HCT116 (cell line): ENCODE measurements around the gene ANP32B. TPM values are rescaled to one million over a fixed set of nuclear protein-coding genes. Genes with fewer than 3 reads are reported as not detected.

ENCODE experiments used
- ATAC-seq: fragments of 200-7000 bp; cut with Tn5 transposase; 2 replicates; pipeline ENCODE4 v1.9.1; 2020; ENCODE audit warnings: mild to moderate bottlenecking, moderate library complexity
- BruUV-seq: library from RNA; stranded (reverse); fragments of 400-500 nt; replicated peaks from 2 replicates; lab custom pipeline; 2021; lab: Mats Ljungman, UMichigan
- CTCF ChIA-PET: fragments of 300-600 bp; sonication (Branson Sonifier 250); formaldehyde crosslinking; loops from one replicate; lab custom pipeline; 2021; ENCODE audit warnings: antibody characterized with exemption; lab: Charles Lee
- POLR2A ChIA-PET: fragments of 300-600, 350-600 bp; sonication (Branson Sonifier 250); formaldehyde crosslinking; loops from one replicate; lab custom pipeline; 2021; ENCODE audit warnings: antibody characterized with exemption; lab: Charles Lee
- RAD21 ChIA-PET, 2 experiments: fragments of 300-600 bp; sonication (Branson Sonifier 250); formaldehyde crosslinking; loops; one replicate each; lab custom pipeline; 2023; ENCODE audit warnings: low total read pairs in 2 of 2; ENCODE audit not compliant: uncharacterized antibody in 2 of 2, unreplicated experiment in 2 of 2, low non-redundant PET in 1 of 2; lab: Charles Lee
- DNase-seq: peaks from one replicate; pipeline ENCODE4 v3.0.0-alpha.2; 2010; ENCODE audit warnings: low read depth, low spot score
- H2AFZ ChIP-seq: fragments of 200-600 bp; shearing (Covaris generic), sonication (generic); 2 replicates; pipeline ENCODE4 v1.6.1; 2017; ENCODE audit warnings: low read depth, mixed run types, mixed read lengths, antibody characterized with exemption, low read length; ENCODE audit not compliant: poor library complexity, severe bottlenecking
- H3K27ac ChIP-seq: 2 replicates; pipeline ENCODE4 v1.5.1; 2012; ENCODE audit warnings: low read depth, low read length
- H3K27me3 ChIP-seq: fragments of 200-600 bp; sonication (generic); 2 replicates; pipeline ENCODE4 v1.6.1; 2016; ENCODE audit warnings: mixed run types, low read length, mixed read lengths; ENCODE audit not compliant: insufficient read depth
- H3K36me3 ChIP-seq, 2 experiments: fragments of 200-500 bp in 1 of 2; fragments of 200-600 bp in 1 of 2; sonication (Bioruptor generic) in 1 of 2; sonication (generic) in 1 of 2; 2 replicates each; pipeline versions ENCODE4 v1.5.1 to v1.6.1; 2014 to 2016; ENCODE audit warnings: low read length in 2 of 2, inconsistent platforms in 1 of 2, mixed read lengths in 1 of 2, mixed run types in 1 of 2; ENCODE audit not compliant: insufficient read depth in 2 of 2, control insufficient read depth in 1 of 2
- H3K4me1 ChIP-seq, 2 experiments: fragments of 200-600 bp in 1 of 2; sonication (generic) in 1 of 2; 2 replicates each; pipeline versions ENCODE4 v1.5.1 to v1.6.1; 2012 to 2017; ENCODE audit warnings: low read length in 2 of 2, inconsistent platforms in 1 of 2, mild to moderate bottlenecking in 1 of 2, mixed read lengths in 1 of 2, mixed run types in 1 of 2, moderate library complexity in 1 of 2; ENCODE audit not compliant: insufficient read depth in 2 of 2, control insufficient read depth in 1 of 2
- H3K4me2 ChIP-seq: fragments of 200-600 bp; sonication (generic); 2 replicates; pipeline ENCODE4 v1.6.1; 2017; ENCODE audit warnings: mixed run types, low read length, mixed read lengths
- H3K4me3 ChIP-seq, 2 experiments: fragments of 200-600 bp in 1 of 2; sonication (generic) in 1 of 2; replicated peaks in 1 of 2; 2 replicates each; pipeline ENCODE4 v1.5.1; 2011 to 2016; ENCODE audit warnings: low read length in 2 of 2, control low read depth in 1 of 2, low read depth in 1 of 2, mild to moderate bottlenecking in 1 of 2, mixed read lengths in 1 of 2, mixed run types in 1 of 2
- H3K79me2 ChIP-seq: fragments of 200-600 bp; sonication (generic); 2 replicates; pipeline ENCODE4 v1.6.1; 2017; ENCODE audit warnings: mild to moderate bottlenecking, mixed run types, low read length, moderate library complexity, mixed read lengths; ENCODE audit not compliant: insufficient read depth
- H3K9ac ChIP-seq: fragments of 200-600 bp; sonication (generic); 2 replicates; pipeline ENCODE4 v1.6.1; 2016; ENCODE audit warnings: low read length, mixed read lengths
- H3K9me2 ChIP-seq: fragments of 200-600 bp; sonication (generic), shearing (Covaris generic); 2 replicates; pipeline ENCODE4 v1.6.1; 2017; ENCODE audit warnings: mixed run types, mild to moderate bottlenecking, moderate library complexity; ENCODE audit not compliant: insufficient read depth
- H3K9me3 ChIP-seq, 2 experiments: fragments of 200-500 bp in 1 of 2; fragments of 200-600 bp in 1 of 2; sonication (Bioruptor generic) in 1 of 2; sonication (generic) in 1 of 2; 2 replicates each; pipeline ENCODE4 v1.6.1; 2014 to 2017; ENCODE audit warnings: low read length in 2 of 2, mixed read lengths in 2 of 2, inconsistent platforms in 1 of 2, low read depth in 1 of 2, mild to moderate bottlenecking in 1 of 2, mixed run types in 1 of 2, moderate library complexity in 1 of 2; ENCODE audit not compliant: control insufficient read depth in 1 of 2, insufficient read depth in 1 of 2
- H4K20me1 ChIP-seq: fragments of 200-600 bp; sonication (generic), shearing (Covaris generic); 2 replicates; pipeline ENCODE4 v1.6.1; 2017; ENCODE audit warnings: mixed run types, mild to moderate bottlenecking, moderate library complexity; ENCODE audit not compliant: insufficient read depth
- CBX3 ChIP-seq: IDR thresholded peaks from 2 replicates; pipeline ENCODE4 v1.6.1; 2012; ENCODE audit warnings: low read depth
- POLR2A ChIP-seq: IDR thresholded peaks from 2 replicates; pipeline ENCODE4 v1.7.0; 2011; ENCODE audit warnings: borderline replicate concordance; ENCODE audit not compliant: insufficient read depth, insufficient read length; ENCODE audit errors: extremely low read depth
- POLR2AphosphoS5 ChIP-seq: IDR thresholded peaks from 2 replicates; pipeline ENCODE4 v1.6.1; 2011; ENCODE audit warnings: mild to moderate bottlenecking, low read depth, low read length, moderate library complexity
- SIN3A ChIP-seq: IDR thresholded peaks from 2 replicates; pipeline ENCODE4 v1.6.1; 2012; ENCODE audit warnings: low read depth
- SP1 ChIP-seq: IDR thresholded peaks from 2 replicates; pipeline ENCODE4 v1.6.1; 2012; ENCODE audit warnings: low read depth
- TCF7L2 ChIP-seq: IDR thresholded peaks from 2 replicates; pipeline ENCODE4 v1.7.0; 2011; ENCODE audit warnings: borderline replicate concordance, inconsistent platforms; ENCODE audit not compliant: insufficient read depth, insufficient read length; ENCODE audit errors: extremely low read depth
- YY1 ChIP-seq: IDR thresholded peaks from 2 replicates; pipeline ENCODE4 v1.6.1; 2011; ENCODE audit warnings: low read length, low read depth, moderate library complexity, mild to moderate bottlenecking; ENCODE audit not compliant: insufficient replicate concordance; ENCODE audit errors: extremely low read depth
- ZFX ChIP-seq: fragments of 450-650 bp; IDR thresholded peaks from 2 replicates; pipeline ENCODE4 v1.6.1; 2017
- intact Hi-C: fragments of 100-400 bp; cut with micrococcal nuclease; formaldehyde crosslinking; loops from 2 replicates; pipeline ENCODE4 v1.10.0; 2022
- total RNA-seq: library from RNA; stranded (reverse); gene quantifications from one replicate; pipeline ENCODE4 v1.2.1, GENCODE V29; 2021; ENCODE audit not compliant: unreplicated experiment
- TF ChIP-seq, protein P1 (sequence below), 3 experiments: fragments of 200-600 bp in 1 of 3; sonication (generic) in 1 of 3; IDR thresholded peaks in 2 of 3; conservative IDR thresholded peaks in 1 of 3; 2 replicates each; pipeline ENCODE4 v1.5.1; 2012 to 2017; ENCODE audit warnings: low read depth in 2 of 3, low read length in 2 of 3, antibody characterized with exemption in 1 of 3, borderline replicate concordance in 1 of 3, control low read depth in 1 of 3, mild to moderate bottlenecking in 1 of 3, mixed read lengths in 1 of 3, mixed run types in 1 of 3, moderate library complexity in 1 of 3; ENCODE audit not compliant: insufficient read depth in 1 of 3
- TF ChIP-seq, protein P2 (sequence below): IDR thresholded peaks from 2 replicates; pipeline ENCODE4 v1.6.1; 2012
- TF ChIP-seq, protein P3 (sequence below): IDR thresholded peaks from 2 replicates; pipeline ENCODE4 v1.6.1; 2012

The ANP32B gene
- total RNA-seq, 1 experiment from 2014 or later = 206 TPM

DNA sequence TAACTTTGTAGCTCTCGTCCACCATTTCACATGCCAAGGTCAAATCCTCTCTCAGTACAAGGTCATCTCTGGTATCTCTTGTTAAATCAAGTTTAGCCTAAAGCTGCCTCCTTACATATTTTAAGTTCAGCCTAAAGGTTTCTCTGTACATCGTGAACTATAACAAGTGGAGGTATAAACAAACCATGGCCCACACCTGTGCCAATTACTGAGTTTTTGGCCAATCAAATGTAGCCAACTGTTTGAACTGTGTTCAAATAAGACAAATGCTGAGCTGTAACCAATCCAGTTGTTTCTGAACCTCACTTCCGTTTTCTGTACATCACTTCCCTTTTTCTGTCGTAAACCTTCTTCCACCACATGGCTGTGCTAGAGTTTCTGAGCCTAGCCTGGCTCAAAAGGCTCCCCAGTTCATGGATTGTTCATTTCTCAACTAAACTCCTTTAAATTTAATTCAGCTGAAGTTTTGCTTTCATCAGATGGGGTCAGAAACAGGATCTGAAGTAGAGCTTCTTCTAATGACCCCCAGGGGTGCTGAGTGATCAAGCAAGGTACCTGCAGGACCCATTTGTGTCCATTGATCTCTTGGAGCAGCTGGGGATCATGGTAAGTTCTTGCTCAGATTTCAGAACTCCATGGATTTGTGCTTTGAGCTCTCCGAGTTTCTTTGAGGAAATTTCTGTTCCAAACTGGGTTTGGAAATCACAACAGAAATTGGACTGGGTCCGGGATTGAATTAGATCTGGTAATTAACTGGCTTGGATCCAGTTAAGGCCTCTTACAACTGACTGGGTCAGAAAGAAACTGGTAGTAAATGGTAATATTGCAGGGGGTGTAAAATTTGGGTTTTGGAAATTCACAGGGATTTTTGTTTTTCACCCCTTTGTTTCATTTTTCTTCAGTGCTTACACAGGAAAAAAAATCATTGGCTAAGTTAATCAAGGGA, 62.4 kb downstream of the ANP32B start:
- Histone ChIP-seq H3K36me3 (peaks cover 9 to 11% of the 10 kb centered on the region in 2 experiments; a peak in 2 of 4 replicates), H3K4me3 (peak overlapping the region; percentile 76 to 80), H3K9ac (peak overlapping the region; percentile 95), H4K20me1 (no peaks in the 10 kb centered on the region), H3K79me2 (peaks cover 51% of the 10 kb centered on the region), H3K27ac (peak overlapping the region; percentile 57), H3K4me2 (peak overlapping the region; percentile 91), H3K4me1 (peaks cover 4 to 24% of the 10 kb centered on the region in 2 experiments; a peak in 3 of 4 replicates), H3K9me2 (no peaks in the 10 kb centered on the region), H3K27me3 (no peaks in the 10 kb centered on the region), H2AFZ (no peak overlapping the region), H3K9me3 (no peaks in the 10 kb centered on the region)
- TF ChIP-seq POLR2A = peak; percentile 93
- TF ChIP-seq ZFX = no peak
- peak; percentile 49 for TF ChIP-seq YY1
- TF ChIP-seq, protein P1, sequence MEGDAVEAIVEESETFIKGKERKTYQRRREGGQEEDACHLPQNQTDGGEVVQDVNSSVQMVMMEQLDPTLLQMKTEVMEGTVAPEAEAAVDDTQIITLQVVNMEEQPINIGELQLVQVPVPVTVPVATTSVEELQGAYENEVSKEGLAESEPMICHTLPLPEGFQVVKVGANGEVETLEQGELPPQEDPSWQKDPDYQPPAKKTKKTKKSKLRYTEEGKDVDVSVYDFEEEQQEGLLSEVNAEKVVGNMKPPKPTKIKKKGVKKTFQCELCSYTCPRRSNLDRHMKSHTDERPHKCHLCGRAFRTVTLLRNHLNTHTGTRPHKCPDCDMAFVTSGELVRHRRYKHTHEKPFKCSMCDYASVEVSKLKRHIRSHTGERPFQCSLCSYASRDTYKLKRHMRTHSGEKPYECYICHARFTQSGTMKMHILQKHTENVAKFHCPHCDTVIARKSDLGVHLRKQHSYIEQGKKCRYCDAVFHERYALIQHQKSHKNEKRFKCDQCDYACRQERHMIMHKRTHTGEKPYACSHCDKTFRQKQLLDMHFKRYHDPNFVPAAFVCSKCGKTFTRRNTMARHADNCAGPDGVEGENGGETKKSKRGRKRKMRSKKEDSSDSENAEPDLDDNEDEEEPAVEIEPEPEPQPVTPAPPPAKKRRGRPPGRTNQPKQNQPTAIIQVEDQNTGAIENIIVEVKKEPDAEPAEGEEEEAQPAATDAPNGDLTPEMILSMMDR (IDR thresholded peaks at IDR 0.05 in 2 of 3, conservative IDR thresholded peaks at IDR 0.05 in 1 of 3; ENCODE audit: borderline replicate concordance in 1 of 3, insufficient read depth in 1 of 3, low read depth in 2 of 3, low read length in 2 of 3) = peak in 2 of 3 experiments; percentile 27 to 34; a peak in 1 of 6 replicates
- TF ChIP-seq TCF7L2 = no peak
- peak; percentile 55; the same call in 1 of the 2 replicates for TF ChIP-seq CBX3
- TF ChIP-seq SP1 = peak; percentile 74
- TF ChIP-seq SIN3A = peak; percentile 89
- peak; percentile 87 for TF ChIP-seq POLR2AphosphoS5
- TF ChIP-seq, protein P2, sequence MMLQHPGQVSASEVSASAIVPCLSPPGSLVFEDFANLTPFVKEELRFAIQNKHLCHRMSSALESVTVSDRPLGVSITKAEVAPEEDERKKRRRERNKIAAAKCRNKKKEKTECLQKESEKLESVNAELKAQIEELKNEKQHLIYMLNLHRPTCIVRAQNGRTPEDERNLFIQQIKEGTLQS = no peak
- TF ChIP-seq, protein P3, sequence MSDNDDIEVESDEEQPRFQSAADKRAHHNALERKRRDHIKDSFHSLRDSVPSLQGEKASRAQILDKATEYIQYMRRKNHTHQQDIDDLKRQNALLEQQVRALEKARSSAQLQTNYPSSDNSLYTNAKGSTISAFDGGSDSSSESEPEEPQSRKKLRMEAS = peak; percentile 97
- ATAC-seq (peak; percentile 90), DNase-seq (peak; percentile 87)
- TSS peak; percentile 81 for BruUV-seq
- ChIA-PET CTCF (interaction anchor here (1.2 to 1.8 kb wide), 5 partner anchors 8 to 123 kb away, joined by 3 to 13 read pairs (median 6); partner anchors contain the start of genes NANS and TRMO), RAD21 (no interaction called here), POLR2A (interaction anchor here (1.0 to 7.5 kb wide), 5 partner anchors 11 to 210 kb away, joined by 3 to 73 read pairs (median 5); partner anchors contain the start of genes NANS, TBC1D2 and TRMO)
- intact Hi-C loops = loop anchor here (2.0 kb wide), 1 partner anchor 123 kb away; the partner anchor contains the start of gene TRMO
